GM21381 (cell line): Measurements from ENCODE around the gene RAPGEF6.
"Not testable (repeated sequence)": the region's sequence is repeated elsewhere in the genome, so short reads cannot be mapped to it uniquely, and the experiment has no call there.

Experiments used
- ATAC-seq: cut with Tn5 transposase; IDR thresholded peaks from one replicate; pipeline ENCODE4 v1.9.1; 2021; ENCODE audit warnings: mild to moderate bottlenecking, moderate library complexity; ENCODE audit not compliant: unreplicated experiment

RAPGEF6 gene

DNA sequence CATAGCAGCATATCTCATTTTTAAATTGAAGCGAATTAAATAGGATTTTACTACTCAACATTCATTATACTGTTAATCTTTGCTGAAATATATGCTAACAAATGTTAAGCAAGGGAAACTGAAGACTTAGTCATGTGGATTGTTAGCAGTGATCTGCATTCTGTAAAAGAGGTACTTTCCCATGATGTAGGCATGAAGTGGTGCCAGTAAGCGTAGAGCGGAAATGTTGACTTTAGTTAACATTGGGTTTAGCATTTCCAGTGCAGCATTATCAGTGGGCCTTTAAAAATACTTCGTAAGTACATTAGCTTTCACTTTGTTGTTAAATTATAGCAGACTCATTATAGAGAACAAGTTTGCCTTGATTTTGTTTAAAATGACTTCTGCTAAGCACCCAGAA, 240.9 kb downstream of the RAPGEF6 start:
- peak; percentile 64 for ATAC-seq

DNA sequence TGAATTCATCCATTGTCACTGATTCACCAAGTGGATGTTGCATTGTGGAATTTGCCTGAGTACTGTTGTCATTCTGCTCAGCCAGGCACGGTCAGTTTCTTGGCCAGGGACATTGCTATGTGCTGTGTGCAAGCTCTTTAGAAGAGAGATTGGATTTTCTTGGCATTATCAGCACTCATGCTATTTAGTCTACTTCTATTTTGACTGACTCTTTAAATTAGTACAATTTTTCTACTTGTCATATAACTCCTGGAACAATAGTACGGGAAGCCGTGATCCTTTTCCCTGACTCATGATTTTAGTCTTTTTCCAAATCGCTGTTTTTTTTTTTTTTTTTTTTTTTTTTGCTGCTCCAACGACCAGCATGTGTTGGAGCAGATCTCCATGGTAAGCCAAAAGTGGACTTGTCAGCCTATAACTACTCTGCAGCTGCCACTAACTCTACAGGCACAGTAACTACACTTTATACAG, 241.5 kb downstream of the RAPGEF6 start:
- no peak for ATAC-seq

- ATAC-seq: no peak
Observed at GRCh38 chr5:131392466-131393095, 242.4 kb downstream of the RAPGEF6 start.

- ATAC-seq: no peak
Observed at GRCh38 chr5:131389869-131390265, 245.2 kb downstream of the RAPGEF6 start.

DNA sequence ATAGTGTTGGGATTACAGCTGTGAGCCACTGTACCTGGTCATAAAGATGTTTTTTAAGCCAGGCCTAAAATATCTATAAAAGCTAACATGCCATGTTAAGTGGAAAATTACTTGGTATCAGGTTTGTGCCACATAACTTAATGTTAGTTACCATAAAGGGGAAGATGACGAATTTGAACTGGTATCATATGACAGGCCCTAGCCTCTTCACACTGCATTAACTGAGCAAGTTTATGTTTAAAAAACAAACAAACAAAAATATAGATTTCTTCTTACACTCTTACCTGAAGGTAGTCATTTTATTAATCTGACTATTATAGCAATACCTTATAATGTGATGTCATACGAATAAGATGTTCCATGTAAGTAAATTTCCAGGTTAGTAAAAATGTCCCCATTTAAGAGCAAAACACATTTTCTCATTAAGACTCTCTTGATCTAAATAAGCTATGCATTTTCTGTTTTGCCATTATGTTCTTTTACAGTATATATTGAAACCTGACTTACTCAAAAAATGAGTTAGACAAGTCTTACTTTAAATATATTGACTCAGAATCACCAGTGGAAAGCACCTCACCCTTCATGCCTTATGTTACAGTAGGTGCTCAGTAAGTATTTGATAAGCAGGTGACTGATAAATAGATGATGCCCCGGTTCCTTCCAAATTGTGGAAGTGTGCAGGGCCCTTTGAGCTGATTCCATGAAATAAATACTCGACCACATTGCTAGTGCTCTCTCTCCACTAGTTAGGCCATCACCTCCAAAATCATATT, 245.7 kb downstream of the RAPGEF6 start:
- no peak for ATAC-seq

DNA sequence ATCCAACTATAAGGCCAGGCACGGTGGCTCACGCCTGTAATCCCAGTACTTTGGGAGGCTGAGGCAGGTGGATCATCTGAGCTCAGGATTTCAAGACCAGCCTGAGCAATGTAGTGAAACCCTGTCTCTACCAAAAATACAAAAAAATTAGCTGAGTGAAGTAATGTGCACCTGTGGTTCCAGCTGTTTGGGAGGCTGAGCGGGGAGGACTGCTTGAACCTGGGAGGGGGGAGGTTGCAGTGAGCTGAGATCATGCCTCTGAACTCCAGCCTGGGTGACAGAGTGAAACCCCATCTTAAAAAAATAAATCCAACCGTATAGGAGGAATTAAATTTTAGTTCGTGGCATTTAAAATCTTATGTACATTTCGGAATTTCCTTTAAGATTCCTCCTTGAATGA, 247.8 kb downstream of the RAPGEF6 start:
- ATAC-seq: no peak

DNA sequence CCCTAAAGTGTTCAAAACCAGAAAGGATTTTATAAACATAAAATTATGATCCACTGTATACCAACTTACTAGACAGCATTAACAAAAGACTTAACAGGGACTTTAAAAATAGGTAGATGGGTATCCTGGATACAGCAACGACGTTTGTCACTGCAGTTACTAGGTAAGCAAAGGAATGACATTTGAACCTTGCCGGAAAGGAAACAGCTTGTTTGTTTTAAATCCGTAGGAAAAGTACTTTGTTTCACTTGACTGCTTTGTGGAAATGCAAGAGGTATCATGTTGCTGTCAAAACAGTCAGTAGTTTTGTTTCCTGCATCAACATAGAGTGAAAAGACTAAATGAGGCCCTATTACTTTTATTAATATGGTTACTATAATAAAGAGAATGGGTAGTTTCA, 248.2 kb downstream of the RAPGEF6 start:
- no peak for ATAC-seq

- ATAC-seq: no peak
Observed at GRCh38 chr5:131386124-131386523, 248.9 kb downstream of the RAPGEF6 start.

DNA sequence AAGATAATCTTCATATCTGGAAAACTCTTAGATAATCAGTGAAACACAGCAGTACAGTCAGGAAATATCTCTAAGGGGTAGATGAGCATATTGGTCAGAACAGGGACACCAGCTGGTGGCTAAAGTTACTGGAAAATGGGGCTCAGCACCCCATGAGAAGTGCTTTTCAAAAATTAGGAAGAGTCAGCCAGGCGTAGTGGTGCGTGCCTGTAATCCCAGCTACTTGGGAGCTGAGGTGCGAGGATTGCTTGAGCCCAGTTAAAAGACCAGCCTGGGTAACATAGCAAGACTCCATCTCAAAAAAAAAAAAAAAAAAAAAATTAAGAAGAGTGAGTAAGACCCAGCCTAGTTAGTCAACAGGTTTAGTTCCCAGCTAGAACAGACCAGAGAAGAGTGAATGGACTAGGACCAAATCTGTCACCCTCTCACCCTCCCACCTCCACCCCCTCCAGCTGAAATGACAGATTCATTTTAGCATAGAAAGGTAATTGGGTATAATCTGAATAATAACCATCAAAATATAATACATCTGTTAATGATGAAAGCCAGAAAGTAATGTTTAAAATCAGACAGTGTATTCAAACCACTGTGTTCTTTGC, 250.3 kb downstream of the RAPGEF6 start:
- ATAC-seq: no peak

GRCh38 chr5:131384173-131384572, 250.9 kb downstream of the RAPGEF6 start:
- ATAC-seq: no peak

GRCh38 chr5:131382407-131383395, 252.3 kb downstream of the RAPGEF6 start:
- peak; percentile 49 for ATAC-seq

DNA sequence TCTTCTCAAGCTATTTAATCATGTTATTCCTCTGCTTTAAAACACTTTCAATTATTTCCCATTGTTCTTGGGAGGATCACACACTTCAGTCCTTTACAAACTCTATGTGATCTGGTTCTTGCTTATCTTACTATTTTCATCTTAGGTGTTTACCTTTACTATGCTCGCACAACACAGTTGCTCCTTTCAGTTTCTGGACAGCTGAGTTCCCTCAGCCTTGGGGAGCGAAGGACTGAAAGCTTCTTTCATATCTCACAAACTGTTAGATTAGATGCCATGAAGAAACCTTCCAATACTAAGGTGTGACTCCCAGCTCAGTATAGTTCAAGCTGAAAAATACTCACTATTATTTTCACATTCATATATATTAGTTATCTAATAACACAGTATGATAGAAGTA, 253.3 kb downstream of the RAPGEF6 start:
- peak; percentile 56 for ATAC-seq

GRCh38 chr5:131381021-131381420, 254.0 kb downstream of the RAPGEF6 start:
- ATAC-seq: no peak

DNA sequence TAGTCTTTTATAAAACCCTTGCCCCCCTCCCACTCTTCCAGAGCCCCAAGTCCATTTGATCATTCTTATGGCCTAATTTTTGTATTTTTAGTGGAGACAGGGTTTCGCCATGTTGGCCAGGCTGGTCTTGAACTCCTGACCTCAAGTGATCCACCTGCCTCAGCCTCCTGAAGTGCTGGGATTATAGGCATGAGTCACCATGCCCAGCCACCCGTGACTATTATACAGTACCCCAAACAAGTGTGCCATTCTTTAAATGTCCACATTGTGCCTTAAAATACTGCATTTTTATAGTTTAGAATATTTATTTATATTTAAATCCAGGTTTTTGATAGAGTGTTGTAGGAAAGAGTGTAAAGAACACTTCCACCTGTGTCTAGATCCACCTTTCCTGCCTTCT, 254.8 kb downstream of the RAPGEF6 start:
- ATAC-seq: not testable (repeated sequence)

GRCh38 chr5:131379723-131380122, 255.3 kb downstream of the RAPGEF6 start:
- peak; percentile 30 for ATAC-seq

DNA sequence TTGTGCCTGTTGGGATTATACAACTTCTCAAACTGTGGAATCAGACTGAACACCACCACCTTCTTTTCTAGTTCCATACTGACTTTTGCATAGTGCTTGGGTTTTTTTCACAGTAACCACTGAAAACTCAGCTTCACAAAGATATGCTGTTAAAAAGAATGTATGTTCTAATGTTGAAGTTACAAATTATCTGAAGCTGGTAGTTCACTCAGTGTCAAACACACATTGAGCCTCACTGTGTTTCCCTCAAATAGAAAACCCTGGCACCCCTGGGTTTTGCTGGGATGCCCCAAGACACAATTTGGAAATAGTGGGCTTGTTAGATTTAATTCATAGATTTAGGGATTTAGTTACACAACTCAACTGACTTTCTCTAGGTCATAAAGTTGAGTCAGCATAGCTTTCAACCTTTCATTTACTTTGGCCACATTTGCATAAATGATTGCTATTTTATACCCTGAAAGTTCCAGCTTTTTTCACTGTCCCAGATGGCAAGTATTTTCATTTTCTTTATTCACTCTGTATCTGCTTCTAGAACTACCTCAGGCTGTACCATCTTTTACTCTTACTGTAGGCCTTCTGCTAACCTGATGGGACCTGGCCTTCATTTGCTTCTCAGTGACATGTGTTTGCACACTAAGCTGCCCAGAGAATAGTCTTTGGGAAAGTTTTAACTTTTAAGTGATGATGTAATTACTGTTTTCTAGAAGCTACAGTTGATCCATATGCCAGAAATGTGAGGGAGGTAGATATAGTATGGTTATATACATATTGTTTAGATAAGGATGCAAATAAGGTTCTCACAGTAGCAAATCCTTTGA, 256.1 kb downstream of the RAPGEF6 start:
- ATAC-seq: no peak

DNA sequence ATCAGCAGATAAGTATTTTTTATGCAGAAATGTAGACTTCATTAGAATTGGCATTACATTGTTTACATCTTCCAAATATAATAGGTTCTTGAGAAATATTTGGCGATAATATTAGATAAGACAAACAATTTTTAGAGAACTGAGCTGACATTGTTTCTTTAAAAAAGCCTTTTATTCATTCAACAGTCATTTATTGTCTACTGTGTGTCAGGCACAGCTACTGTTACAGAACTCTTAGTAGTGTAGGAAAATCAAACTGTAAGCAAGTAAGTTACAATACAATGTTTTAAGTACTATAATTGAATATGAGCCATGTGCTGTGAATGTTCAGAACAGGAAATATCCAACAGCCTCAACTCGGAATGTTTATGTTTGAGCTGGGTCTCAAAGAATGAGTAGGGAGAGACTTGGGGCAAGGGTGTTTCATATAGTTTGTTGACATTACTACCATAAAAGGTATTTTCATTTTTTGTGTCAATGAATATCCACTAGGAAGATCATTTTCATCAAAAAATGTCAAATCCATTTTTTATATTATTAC, 257.2 kb downstream of the RAPGEF6 start:
- ATAC-seq: no peak

GRCh38 chr5:131377346-131377745, 257.7 kb downstream of the RAPGEF6 start:
- no peak for ATAC-seq

DNA sequence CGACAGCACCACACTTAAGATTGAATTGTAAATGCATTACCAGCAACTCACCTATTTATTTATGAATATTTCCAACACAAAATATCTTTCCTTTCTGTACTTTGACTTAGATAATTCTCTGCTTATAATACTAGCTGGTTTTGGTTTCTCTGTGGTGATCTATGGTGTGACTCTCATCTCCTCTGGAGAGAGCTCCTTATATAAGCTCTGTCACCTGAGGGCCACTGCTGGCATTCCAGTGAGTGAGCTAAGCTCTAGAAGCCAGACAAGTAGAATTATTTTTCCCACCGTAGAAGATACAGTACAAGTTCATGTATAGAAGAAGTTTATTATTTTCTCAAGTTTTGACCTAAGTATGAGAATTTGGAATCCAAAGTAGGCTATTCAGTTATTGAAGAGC, 259.7 kb downstream of the RAPGEF6 start:
- peak; percentile 33 for ATAC-seq
